HepG2 (cell line): ENCODE measurements around the gene PLCB1. TPM values are rescaled to one million over a fixed set of nuclear protein-coding genes. Genes with fewer than 3 reads are reported as not detected.

Source experiments
- BCL6 ChIP-seq: IDR thresholded peaks from 2 replicates; pipeline ENCODE4 v1.6.1; 2016; ENCODE audit warnings: missing genetic modification reagents, missing compliant biosample characterization
- DBP ChIP-seq: sonication (generic); formaldehyde crosslinking; IDR thresholded peaks from 2 replicates; pipeline ENCODE4 v1.4.0; 2020; ENCODE audit warnings: missing genetic modification reagents; ENCODE audit errors: not compliant biosample characterization
- FOXK1 ChIP-seq: sonication (generic); formaldehyde crosslinking; IDR thresholded peaks from 2 replicates; pipeline ENCODE4 v1.4.0; 2020; ENCODE audit warnings: low read depth, missing genetic modification reagents, borderline replicate concordance
- FOXP4 ChIP-seq: sonication (generic); formaldehyde crosslinking; IDR thresholded peaks from 2 replicates; pipeline ENCODE4 v1.4.0; 2020; ENCODE audit warnings: missing genetic modification reagents
- IKZF5 ChIP-seq: IDR thresholded peaks from 2 replicates; pipeline ENCODE4 v1.6.1; 2018; ENCODE audit warnings: missing genetic modification reagents, mild to moderate bottlenecking, missing compliant biosample characterization
- NCOR1 ChIP-seq: fragments of 200-600 bp; sonication (generic); IDR thresholded peaks from 2 replicates; pipeline ENCODE4 v1.7.0; 2017; ENCODE audit warnings: antibody characterized with exemption, low read length, borderline replicate concordance
- NFE2L2 ChIP-seq: fragments of 150-350 bp; IDR thresholded peaks from 2 replicates; pipeline ENCODE4 v1.6.1; 2014; ENCODE audit warnings: low read length
- PHF21A ChIP-seq: sonication (generic); formaldehyde crosslinking; IDR thresholded peaks from 2 replicates; pipeline ENCODE4 v1.5.0; 2020; ENCODE audit warnings: mild to moderate bottlenecking, missing genetic modification reagents
- PHF5A ChIP-seq: IDR thresholded peaks from one replicate; pipeline ENCODE4 v1.6.1; 2018; ENCODE audit warnings: low read depth, missing genetic modification reagents; ENCODE audit not compliant: unreplicated experiment
- SATB2 ChIP-seq: sonication (generic); formaldehyde crosslinking; IDR thresholded peaks from 2 replicates; pipeline ENCODE4 v1.5.0; 2020; ENCODE audit warnings: missing genetic modification reagents
- SRY ChIP-seq: sonication (generic); formaldehyde crosslinking; IDR thresholded peaks from 2 replicates; pipeline ENCODE4 v1.8.0; 2022; ENCODE audit warnings: mild to moderate bottlenecking, missing genetic modification reagents
- TARDBP ChIP-seq: sonication (generic); formaldehyde crosslinking; IDR thresholded peaks from 2 replicates; pipeline ENCODE4 v1.8.0; 2022; ENCODE audit warnings: mild to moderate bottlenecking, missing genetic modification reagents
- TFAP4 ChIP-seq: sonication (generic); IDR thresholded peaks from 2 replicates; pipeline ENCODE4 v1.6.1; 2016; ENCODE audit warnings: low read depth, borderline replicate concordance
- TFDP2 ChIP-seq: sonication (generic); formaldehyde crosslinking; IDR thresholded peaks from 2 replicates; pipeline ENCODE4 v1.4.0; 2020; ENCODE audit warnings: missing genetic modification reagents
- ZNF232 ChIP-seq: sonication (generic); formaldehyde crosslinking; IDR thresholded peaks from 2 replicates; pipeline ENCODE4 v1.4.0; 2020; ENCODE audit warnings: missing genetic modification reagents, borderline replicate concordance
- ZNF274 ChIP-seq: sonication (generic); formaldehyde crosslinking; IDR thresholded peaks from 2 replicates; pipeline ENCODE4 v1.5.1; 2020; ENCODE audit warnings: mild to moderate bottlenecking, missing genetic modification reagents
- ZNF570 ChIP-seq: sonication (generic); formaldehyde crosslinking; IDR thresholded peaks from 2 replicates; pipeline ENCODE4 v1.4.0; 2020; ENCODE audit warnings: mild to moderate bottlenecking, missing genetic modification reagents, borderline replicate concordance
- ZNF761 ChIP-seq: sonication (generic); formaldehyde crosslinking; conservative IDR thresholded peaks from 2 replicates; pipeline ENCODE4 v1.4.0; 2020; ENCODE audit warnings: mild to moderate bottlenecking, missing genetic modification reagents
- ZNF788 ChIP-seq: sonication (generic); formaldehyde crosslinking; IDR thresholded peaks from 2 replicates; pipeline ENCODE4 v1.5.0; 2020; ENCODE audit warnings: mild to moderate bottlenecking, missing genetic modification reagents, borderline replicate concordance
- polyA plus RNA-seq, 8 experiments: library from polyadenylated mRNA; depleted of rRNA in 3 of 8; stranded (reverse) in 7 of 8; unstranded in 1 of 8; fragments of >200 nt; fragmentation: Illumina TruSeq in 4 of 8; extraction: Trizol in 4 of 8; gene quantifications; 2 replicates each; pipeline versions ENCODE4 v1.2.1 to v1.2.3, GENCODE V29; 2011 to 2016; ENCODE audit warnings: low read depth in 4 of 8, missing spikeins in 1 of 8, mixed read lengths in 1 of 8; ENCODE audit not compliant: insufficient read depth in 1 of 8
- total RNA-seq, 5 experiments: library from RNA; depleted of rRNA; stranded (reverse); fragments of >200 nt; fragmentation: Illumina TruSeq; extraction: Trizol; gene quantifications; 2 replicates each; pipeline ENCODE4 v1.2.3, GENCODE V29; 2016; ENCODE audit warnings: low read depth in 1 of 5

The PLCB1 gene
- total and polyA plus RNA-seq, 2 of the 13 experiments (the other 11 are each of a cell fraction or from before 2014, with no cell fraction given): 42.4 to 55.9 TPM

- peak; percentile 26 for TF ChIP-seq DBP (CRISPR knock-in tag)
- TF ChIP-seq PHF5A: peak; percentile 50
- no peak for TF ChIP-seq ZNF570 (CRISPR knock-in tag)
- peak; percentile 67 for TF ChIP-seq ZNF761 (CRISPR knock-in tag)
- peak; percentile 53; the same call in 1 of the 2 replicates for TF ChIP-seq TARDBP (CRISPR knock-in tag)
- TF ChIP-seq ZNF274 (CRISPR knock-in tag): 0 out of 2 replicates have a peak, but pooled peaks have one; percentile 41
- peak; percentile 94 for TF ChIP-seq BCL6 (CRISPR knock-in tag)
- peak; percentile 52; the same call in 1 of the 2 replicates for TF ChIP-seq ZNF788 (CRISPR knock-in tag)
- TF ChIP-seq ZNF232: no peak; the same call in 1 of the 2 replicates
- TF ChIP-seq FOXK1 (CRISPR knock-in tag): peak; percentile 56; the same call in 1 of the 2 replicates
- no peak for TF ChIP-seq SRY (CRISPR knock-in tag)
- 0 out of 2 replicates have a peak, but pooled peaks have one; percentile 88 for TF ChIP-seq SATB2 (CRISPR knock-in tag)
- TF ChIP-seq FOXP4 (CRISPR knock-in tag): peak; percentile 94
- no peak for TF ChIP-seq TFDP2
- TF ChIP-seq NCOR1: peak; percentile 78; the same call in 1 of the 2 replicates
- TF ChIP-seq PHF21A (CRISPR knock-in tag): peak; percentile 89
- TF ChIP-seq TFAP4: peak; percentile 47; the same call in 1 of the 2 replicates
- TF ChIP-seq NFE2L2: no peak
- peak; percentile 87 for TF ChIP-seq IKZF5 (CRISPR knock-in tag)
These were observed 677.3 kb downstream of the PLCB1 start (continued) for GRCh38 chr20:8809107-8809953.
